ENCODE data around the gene MPZL2. TPM values are rescaled to one million over a fixed set of nuclear protein-coding genes. Genes with fewer than 3 reads are reported as not detected.
"Not testable (repeated sequence)": the region's sequence is repeated elsewhere in the genome, so short reads cannot be mapped to it uniquely, and the experiment has no call there.

The MPZL2 gene
- total RNA-seq, 4 donors from 2014 or later: 1.2 to 7.9 (median 3.4) TPM

DNA sequence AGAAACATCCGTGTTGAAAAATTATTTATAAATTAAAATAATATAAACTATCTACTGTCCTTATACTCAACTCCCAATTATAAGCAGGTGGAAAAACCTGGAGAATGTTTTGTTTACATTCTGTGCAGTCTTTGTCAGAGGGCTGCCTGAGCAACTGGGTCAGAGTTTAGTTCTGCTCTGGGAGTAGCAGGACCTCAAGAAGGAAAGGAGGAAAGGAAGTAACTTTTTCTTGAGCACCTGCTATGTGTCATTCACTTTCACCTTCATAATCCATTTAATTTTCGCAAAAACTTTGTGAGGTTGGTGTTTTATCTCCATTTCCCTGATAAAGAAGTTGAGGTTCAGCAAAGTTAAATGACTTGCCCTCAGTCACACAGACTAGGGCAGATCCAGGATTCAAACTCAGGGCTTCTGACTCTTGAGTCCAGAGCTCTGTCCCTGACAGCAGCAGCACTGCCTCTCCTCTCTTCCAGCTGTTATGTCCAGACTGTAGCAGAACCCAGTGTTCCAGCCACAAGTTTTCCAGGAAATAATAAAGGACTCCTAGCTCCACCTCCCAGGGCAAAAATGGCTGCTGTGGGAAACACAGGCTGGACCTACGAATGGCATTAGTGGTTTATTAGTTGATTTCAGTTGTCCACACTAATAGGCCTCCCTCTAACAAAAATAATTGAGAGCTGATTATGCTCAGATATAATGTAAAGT lies 46.8 kb upstream of the MPZL2 start:
- Histone ChIP-seq H3K4me1 (no peaks in the 10 kb centered on the region), H3K27me3 (peaks cover 10 to 32% (median 17%) of the 10 kb centered on the region in 3 donors), H3K4me3 (no peak overlapping the region), H3K27ac (no peak overlapping the region), H3K36me3 (no peaks in the 10 kb centered on the region), H3K9me3 (no peaks in the 10 kb centered on the region)
- TF ChIP-seq POLR2A (IDR thresholded peaks at IDR 0.05): no peak
- no peak for TF ChIP-seq CTCF (IDR thresholded peaks at IDR 0.05 in 4 of 5, conservative IDR thresholded peaks at IDR 0.05 in 1 of 5)
- intact Hi-C loops (cut with DNase I; ENCODE audit: low total_unique reads) (no loop called here), in situ Hi-C loops (cut with MboI; ENCODE audit: low sequenced_read_pairs in 4 of 4) (no loop called here)
- ATAC-seq (no peak), DNase-seq (no peak)

DNA sequence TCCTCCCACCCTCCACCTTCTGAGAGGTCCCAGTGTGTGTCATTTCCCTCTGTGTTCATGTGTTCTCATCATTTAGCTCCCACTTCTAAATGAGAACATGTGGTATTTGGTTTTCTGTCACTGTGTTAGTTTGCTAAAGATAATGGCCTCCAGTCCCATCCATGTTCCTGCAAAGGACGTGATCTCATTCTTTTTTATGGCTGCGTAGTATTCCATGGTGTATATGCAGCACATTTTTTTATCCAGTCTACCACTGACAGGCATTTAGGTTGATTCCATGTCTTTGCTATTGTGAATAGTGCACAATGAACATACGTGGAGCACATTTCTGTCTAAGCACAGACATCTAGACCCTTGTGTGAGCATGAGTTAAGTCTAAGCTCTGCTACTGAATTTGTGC lies 46.2 kb upstream of the MPZL2 start:
- Histone ChIP-seq H3K27ac (no peak overlapping the region), H3K4me1 (no peaks in the 10 kb centered on the region), H3K36me3 (no peaks in the 10 kb centered on the region), H3K27me3 (peaks cover 10 to 32% (median 17%) of the 10 kb centered on the region in 3 donors), H3K4me3 (no peak overlapping the region), H3K9me3 (no peaks in the 10 kb centered on the region)
- in situ Hi-C loops (cut with MboI; ENCODE audit: low sequenced_read_pairs in 4 of 4): no loop called here
- no peak for ATAC-seq
- intact Hi-C loops (cut with DNase I; ENCODE audit: low total_unique reads): no loop called here
- no peak for DNase-seq
- no peak for TF ChIP-seq POLR2A (IDR thresholded peaks at IDR 0.05)
- no peak for TF ChIP-seq CTCF (IDR thresholded peaks at IDR 0.05 in 4 of 5, conservative IDR thresholded peaks at IDR 0.05 in 1 of 5)

- peaks cover 10 to 25% (median 17%) of the 10 kb centered on the region in 3 donors for H3K27me3 ChIP-seq
- DNase-seq; in situ Hi-C loops (cut with MboI; ENCODE audit: low sequenced_read_pairs in 4 of 4); H3K27ac ChIP-seq; H3K4me3 ChIP-seq; H3K9me3 ChIP-seq; H3K36me3 ChIP-seq; intact Hi-C loops (cut with DNase I; ENCODE audit: low total_unique reads); H3K4me1 ChIP-seq; ATAC-seq: not testable (repeated sequence)
Observed at GRCh38 chr11:118308995-118309528, 45.0 kb upstream of the MPZL2 start.

- no peak overlapping the region for H3K4me3 ChIP-seq
- no peaks in the 10 kb centered on the region for H3K36me3 ChIP-seq
- no peaks in the 10 kb centered on the region for H3K4me1 ChIP-seq
- H3K27me3 ChIP-seq: peaks cover 0 to 3% (median 0%) of the 10 kb centered on the region in 3 donors
- TF ChIP-seq CTCF (IDR thresholded peaks at IDR 0.05 in 4 of 5, conservative IDR thresholded peaks at IDR 0.05 in 1 of 5): no peak
- TF ChIP-seq POLR2A (IDR thresholded peaks at IDR 0.05): no peak
- intact Hi-C loops (cut with DNase I; ENCODE audit: low total_unique reads): no loop called here
- no peak overlapping the region for H3K27ac ChIP-seq
- ATAC-seq (no peak), DNase-seq (no peak)
- H3K9me3 ChIP-seq: no peaks in the 10 kb centered on the region
- in situ Hi-C loops (cut with MboI; ENCODE audit: low sequenced_read_pairs in 4 of 4): no loop called here
Observed at GRCh38 chr11:118306556-118306955, 42.5 kb upstream of the MPZL2 start.

GRCh38 chr11:118305726-118306125 lies 41.6 kb upstream of the MPZL2 start:
- DNase-seq: no peak
- TF ChIP-seq POLR2A (IDR thresholded peaks at IDR 0.05): no peak
- TF ChIP-seq CTCF (IDR thresholded peaks at IDR 0.05 in 4 of 5, conservative IDR thresholded peaks at IDR 0.05 in 1 of 5): no peak
- no peak overlapping the region for H3K27ac ChIP-seq
- no peaks in the 10 kb centered on the region for H3K9me3 ChIP-seq
- no peaks in the 10 kb centered on the region for H3K36me3 ChIP-seq
- H3K4me1 ChIP-seq: no peaks in the 10 kb centered on the region
- intact Hi-C loops (cut with DNase I; ENCODE audit: low total_unique reads) (no loop called here), in situ Hi-C loops (cut with MboI; ENCODE audit: low sequenced_read_pairs in 4 of 4) (no loop called here)
- ATAC-seq: no peak
- H3K27me3 ChIP-seq: peaks cover 0 to 3% (median 0%) of the 10 kb centered on the region in 3 donors
- H3K4me3 ChIP-seq: no peak overlapping the region

Data from gastrocnemius medialis (tissue), 4 donors.